MCF 10A (cell line): ENCODE data around the gene HECTD3. TPM values are rescaled to one million over a fixed set of nuclear protein-coding genes. Genes with fewer than 3 reads are reported as not detected.

Source experiments
- BruUV-seq: library from RNA; stranded (reverse); fragments of 400-500 nt; replicated peaks from 2 replicates; lab custom pipeline; 2021; lab: Mats Ljungman, UMichigan
- CTCF ChIA-PET: fragments of 300-600 bp; sonication (Branson Sonifier 250); formaldehyde crosslinking; extraction: SDS; loops from one replicate; lab custom pipeline; 2021; ENCODE audit warnings: antibody characterized with exemption, inconsistent platforms; lab: Yijun Ruan, JAX
- POLR2A ChIA-PET: fragments of 300-600, 350-650 bp; sonication (Branson Sonifier 250); formaldehyde crosslinking; extraction: SDS; loops from one replicate; lab custom pipeline; 2020; ENCODE audit warnings: antibody characterized with exemption, inconsistent platforms; lab: Yijun Ruan, JAX
- DNase-seq: peaks from one replicate; pipeline ENCODE4 v3.0.0-alpha.2; 2018; ENCODE audit not compliant: unreplicated experiment
- H3K27ac Mint-ChIP-seq: one replicate; pipeline ENCODE4 v1.8.0; 2022; ENCODE audit warnings: mild to moderate bottlenecking, low read depth, mixed read lengths; ENCODE audit not compliant: unreplicated experiment
- H3K27me3 Mint-ChIP-seq: one replicate; pipeline ENCODE4 v1.8.0; 2022; ENCODE audit warnings: mixed read lengths; ENCODE audit not compliant: insufficient read depth, unreplicated experiment
- H3K36me3 Mint-ChIP-seq: one replicate; pipeline ENCODE4 v1.8.0; 2022; ENCODE audit warnings: mild to moderate bottlenecking, moderate library complexity, mixed read lengths; ENCODE audit not compliant: insufficient read depth, unreplicated experiment
- H3K4me1 Mint-ChIP-seq: one replicate; pipeline ENCODE4 v1.8.0; 2022; ENCODE audit warnings: mixed read lengths; ENCODE audit not compliant: insufficient read depth, unreplicated experiment
- H3K4me3 Mint-ChIP-seq: one replicate; pipeline ENCODE4 v1.8.0; 2022; ENCODE audit warnings: mild to moderate bottlenecking, moderate library complexity, mixed read lengths; ENCODE audit not compliant: unreplicated experiment
- H3K9me3 Mint-ChIP-seq: one replicate; pipeline ENCODE4 v1.8.0; 2022; ENCODE audit warnings: mixed read lengths; ENCODE audit not compliant: unreplicated experiment
- intact Hi-C: fragments of 100-400 bp; cut with micrococcal nuclease; formaldehyde crosslinking; loops from 2 replicates; pipeline ENCODE4 v1.14.1; 2022
- total RNA-seq: library from RNA; stranded (reverse); gene quantifications from 2 replicates; pipeline ENCODE4 v1.2.3, GENCODE V29; 2022
- TF ChIP-seq, protein P1 (sequence below): fragments of 200-600 bp; IDR thresholded peaks from one replicate; pipeline ENCODE4 v1.8.0; 2022; ENCODE audit warnings: antibody characterized with exemption, mild to moderate bottlenecking; ENCODE audit not compliant: unreplicated experiment

Gene HECTD3
- total RNA-seq, 1 experiment from 2014 or later = 20.2 TPM

DNA sequence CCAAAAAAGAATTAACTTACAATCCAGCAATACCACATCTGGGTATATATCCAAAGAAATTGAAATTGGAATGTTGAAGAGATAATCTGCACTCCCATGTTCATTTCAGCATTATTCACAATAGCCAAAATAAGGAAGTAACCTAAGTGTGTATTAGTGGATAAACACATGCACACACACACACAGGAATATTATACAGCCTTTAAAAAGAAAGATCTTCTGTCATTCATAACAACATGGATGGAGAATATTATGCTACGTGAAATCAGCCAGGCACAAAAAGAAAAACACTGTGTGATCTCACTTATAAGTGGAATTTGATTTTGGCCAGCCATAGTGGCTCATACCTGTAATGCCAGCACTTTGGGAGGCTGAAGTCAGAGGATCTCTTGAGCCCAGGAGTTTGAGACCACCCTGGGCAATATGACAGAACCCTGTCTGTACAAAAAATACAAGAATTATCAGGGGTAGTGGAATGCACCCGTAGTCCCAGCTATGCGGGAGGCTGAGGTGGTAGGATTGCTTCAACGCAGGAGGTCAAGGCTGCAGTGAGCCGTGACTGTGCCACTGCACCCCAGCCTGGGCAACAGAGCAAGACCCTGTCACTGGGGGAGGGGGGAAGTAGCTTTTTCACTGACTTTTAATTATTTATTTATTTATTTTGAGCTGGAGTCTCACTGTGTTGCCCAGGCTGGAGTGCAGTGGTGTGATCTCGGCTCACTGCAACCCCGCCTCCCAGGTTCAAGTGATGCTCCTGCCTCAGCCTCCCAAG lies 15.5 kb downstream of the HECTD3 start:
- H3K36me3 Mint-ChIP-seq = no peaks in the 10 kb centered on the region
- ChIA-PET POLR2A (interaction anchor here (1.2 to 1.7 kb wide), 2 partner anchors 9 to 17 kb away, joined by 4 to 10 read pairs; partner anchors contain the start of genes EIF2B3 and UROD), CTCF (interaction anchor here (0.6 kb wide), 1 partner anchor 239 kb away, joined by 5 read pairs; no protein-coding TSS in a partner anchor)
- H3K27me3 Mint-ChIP-seq = no peaks in the 10 kb centered on the region
- TF ChIP-seq, protein P1, sequence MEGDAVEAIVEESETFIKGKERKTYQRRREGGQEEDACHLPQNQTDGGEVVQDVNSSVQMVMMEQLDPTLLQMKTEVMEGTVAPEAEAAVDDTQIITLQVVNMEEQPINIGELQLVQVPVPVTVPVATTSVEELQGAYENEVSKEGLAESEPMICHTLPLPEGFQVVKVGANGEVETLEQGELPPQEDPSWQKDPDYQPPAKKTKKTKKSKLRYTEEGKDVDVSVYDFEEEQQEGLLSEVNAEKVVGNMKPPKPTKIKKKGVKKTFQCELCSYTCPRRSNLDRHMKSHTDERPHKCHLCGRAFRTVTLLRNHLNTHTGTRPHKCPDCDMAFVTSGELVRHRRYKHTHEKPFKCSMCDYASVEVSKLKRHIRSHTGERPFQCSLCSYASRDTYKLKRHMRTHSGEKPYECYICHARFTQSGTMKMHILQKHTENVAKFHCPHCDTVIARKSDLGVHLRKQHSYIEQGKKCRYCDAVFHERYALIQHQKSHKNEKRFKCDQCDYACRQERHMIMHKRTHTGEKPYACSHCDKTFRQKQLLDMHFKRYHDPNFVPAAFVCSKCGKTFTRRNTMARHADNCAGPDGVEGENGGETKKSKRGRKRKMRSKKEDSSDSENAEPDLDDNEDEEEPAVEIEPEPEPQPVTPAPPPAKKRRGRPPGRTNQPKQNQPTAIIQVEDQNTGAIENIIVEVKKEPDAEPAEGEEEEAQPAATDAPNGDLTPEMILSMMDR = no peak
- H3K4me1 Mint-ChIP-seq = no peaks in the 10 kb centered on the region
- H3K4me3 Mint-ChIP-seq = no peak overlapping the region
- H3K9me3 Mint-ChIP-seq = no peaks in the 10 kb centered on the region
- H3K27ac Mint-ChIP-seq = no peak overlapping the region
- no TSS peak for BruUV-seq
- intact Hi-C loops = no loop called here
- no peak for DNase-seq

DNA sequence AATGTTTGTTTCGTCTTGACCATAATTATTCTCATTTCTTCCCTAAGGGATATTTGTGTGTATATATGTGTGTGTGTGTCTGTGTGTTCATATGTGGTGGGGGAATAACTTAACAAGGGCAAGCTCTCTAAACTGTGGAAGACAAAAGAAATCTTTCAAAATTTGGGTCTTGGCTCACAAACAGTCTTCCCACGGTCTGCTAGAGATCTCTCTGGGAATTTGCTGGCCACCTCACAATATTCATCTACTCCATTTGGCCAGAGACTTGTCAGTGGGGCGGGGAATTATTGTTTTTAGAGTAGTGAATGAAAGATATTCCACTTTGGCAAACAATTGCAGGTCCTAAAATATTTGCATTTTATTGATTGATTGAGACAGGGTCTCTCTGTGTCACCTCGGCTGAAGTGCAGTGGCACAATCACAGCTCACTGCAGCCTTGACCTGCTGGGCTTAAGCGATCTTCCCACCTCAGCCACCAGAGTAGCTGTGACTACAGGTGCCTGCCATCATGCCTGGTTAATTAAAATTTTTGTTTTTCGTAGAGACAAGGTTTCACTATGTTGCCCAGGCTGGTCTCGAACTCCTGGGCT lies 16.7 kb downstream of the HECTD3 start:
- no TSS peak for BruUV-seq
- Mint-ChIP-seq H3K27ac (no peak overlapping the region), H3K36me3 (no peaks in the 10 kb centered on the region), H3K4me3 (no peak overlapping the region), H3K4me1 (no peaks in the 10 kb centered on the region), H3K9me3 (no peaks in the 10 kb centered on the region), H3K27me3 (no peaks in the 10 kb centered on the region)
- no peak for DNase-seq
- ChIA-PET CTCF (interaction anchor here (0.9 kb wide), 1 partner anchor 163 kb away, joined by 3 read pairs; no protein-coding TSS in a partner anchor), POLR2A (interaction anchor here (1.2 kb wide), 1 partner anchor 18 kb away, joined by 4 read pairs; the partner anchor contains the start of gene UROD)
- intact Hi-C loops = no loop called here
- TF ChIP-seq, protein P1 = no peak

DNA sequence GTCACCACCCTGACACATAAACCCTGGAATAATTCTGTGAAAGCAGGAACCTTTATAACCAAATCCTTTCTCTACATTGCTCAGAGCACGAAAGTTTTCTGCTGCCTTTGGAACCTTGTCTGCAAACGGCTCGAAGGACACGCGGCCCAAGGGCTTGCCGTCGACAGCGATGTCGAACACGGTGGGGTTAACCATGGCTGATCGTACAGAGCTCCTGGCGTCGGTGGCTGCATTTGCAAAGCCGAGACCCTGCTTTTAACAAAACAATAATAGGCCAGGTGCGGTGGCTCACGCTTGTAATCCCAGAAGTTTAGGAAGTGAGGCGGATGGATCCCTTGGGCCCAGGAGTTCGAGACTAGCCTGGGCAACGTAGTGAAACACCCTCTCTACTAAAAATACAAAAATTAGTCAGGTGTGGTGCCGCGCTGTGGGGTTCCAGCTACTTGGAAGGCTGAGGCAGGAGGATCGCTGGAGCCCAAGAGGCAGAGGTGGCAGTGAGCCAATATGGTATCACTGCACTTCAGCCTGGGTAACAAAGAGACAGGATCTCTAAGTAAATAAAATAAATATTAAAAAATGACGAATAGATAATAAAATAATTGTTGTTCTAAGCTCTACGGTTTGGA lies 22.5 kb downstream of the HECTD3 start:
- Mint-ChIP-seq H3K27ac (no peak overlapping the region), H3K36me3 (peaks cover 4% of the 10 kb centered on the region), H3K4me3 (no peak overlapping the region), H3K27me3 (no peaks in the 10 kb centered on the region), H3K4me1 (peaks cover 5% of the 10 kb centered on the region), H3K9me3 (no peaks in the 10 kb centered on the region)
- no peak for DNase-seq
- ChIA-PET POLR2A (interaction anchor here (0.6 to 1.0 kb wide), 5 partner anchors 24 to 1339 kb away, joined by 3 read pairs; partner anchors contain the start of genes KDM4A and RPS8), CTCF (interaction anchor here (0.6 to 1.4 kb wide), 3 partner anchors 9 to 257 kb away, joined by 3 to 4 read pairs (median 4); partner anchors contain the start of gene RNU5D-1)
- BruUV-seq = no TSS peak
- TF ChIP-seq, protein P1 = no peak
- intact Hi-C loops = no loop called here
